T1000 (cell line): Measurements from ENCODE around the gene HMCES.
"Not testable (repeated sequence)": the region's sequence is repeated elsewhere in the genome, so short reads cannot be mapped to it uniquely, and the experiment has no call there.

ENCODE experiments used
- DNase-seq: peaks from one replicate; lab custom pipeline; 2025; ENCODE audit warnings: mixed read lengths; lab: John Stamatoyannopoulos, UW

Gene HMCES

DNA sequence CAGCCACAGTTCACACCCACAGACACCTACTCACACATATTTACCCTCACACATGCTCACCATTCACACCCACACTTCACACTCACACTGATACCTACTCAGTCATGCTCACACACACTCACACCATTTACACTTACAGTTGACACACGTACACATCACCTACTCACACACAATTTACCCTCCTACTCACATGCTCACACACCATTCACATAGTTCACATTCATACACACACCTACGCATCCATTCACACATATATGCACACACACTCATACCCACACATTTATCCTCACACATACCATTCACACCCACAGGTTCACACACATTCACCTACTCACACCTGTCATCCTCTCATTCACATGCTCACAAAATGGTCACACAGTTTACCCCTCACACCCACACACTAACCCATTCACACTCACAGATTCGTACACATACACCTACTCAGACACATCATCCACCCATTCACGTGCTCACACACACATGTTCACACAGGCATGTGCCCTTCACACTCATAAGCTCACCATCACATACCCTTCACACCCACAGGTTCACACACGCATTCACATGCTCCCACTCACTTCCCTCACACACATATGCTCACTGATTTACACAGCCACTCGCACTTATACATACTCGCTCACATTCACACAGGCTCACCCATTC is 42.3 kb downstream of the HMCES start:
- no peak for DNase-seq

DNA sequence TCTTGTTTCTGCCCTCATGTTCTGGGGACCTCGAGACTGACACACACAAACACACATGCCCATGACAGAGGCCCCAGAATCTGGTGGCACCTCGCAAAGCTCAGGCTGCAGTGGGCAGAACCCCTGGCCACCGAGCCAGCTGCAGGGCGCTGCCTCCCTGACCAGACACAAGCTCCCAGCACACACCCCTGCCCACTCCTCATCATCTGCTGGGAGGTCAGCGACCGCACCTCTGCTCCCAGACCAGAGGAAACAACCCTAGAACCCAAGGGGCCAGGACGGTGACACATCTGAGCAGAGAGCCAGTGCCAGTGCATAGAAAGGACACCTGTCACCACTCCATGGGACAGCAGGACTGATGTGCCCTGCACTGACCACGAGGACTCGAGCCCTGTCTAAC is 43.2 kb downstream of the HMCES start:
- DNase-seq, result no peak

GRCh38 chr3:129323651-129324294 is 45.1 kb downstream of the HMCES start:
- no peak for DNase-seq

- DNase-seq, result no peak
Measured at GRCh38 chr3:129324855-129325254, 46.2 kb downstream of the HMCES start.

GRCh38 chr3:129325383-129325782 is 46.7 kb downstream of the HMCES start:
- no peak for DNase-seq

DNA sequence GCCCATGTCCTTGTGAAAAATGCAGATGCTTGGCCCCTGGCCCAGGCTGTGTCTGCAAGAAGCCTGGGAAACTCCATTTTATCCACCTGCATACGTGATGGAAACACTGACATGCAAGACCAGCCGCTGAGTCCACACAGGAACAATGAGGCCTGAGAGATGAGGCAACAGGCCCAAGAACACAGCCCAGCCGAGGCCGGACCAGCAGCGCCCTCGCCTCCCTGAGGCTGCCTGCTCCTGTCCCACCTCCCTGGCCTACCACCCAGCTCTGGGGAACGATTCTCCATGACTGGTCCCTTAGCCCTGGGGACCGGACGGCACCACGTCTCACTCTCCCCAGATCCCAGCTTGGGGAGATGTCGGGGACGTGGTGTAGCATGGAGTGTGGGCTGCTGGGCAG is 47.5 kb downstream of the HMCES start:
- no peak for DNase-seq

GRCh38 chr3:129326595-129326994 is 47.9 kb downstream of the HMCES start:
- no peak for DNase-seq

- no peak for DNase-seq
Measured at GRCh38 chr3:129327510-129327909, 48.8 kb downstream of the HMCES start.

GRCh38 chr3:129329858-129330257 is 51.2 kb downstream of the HMCES start:
- no peak for DNase-seq

- no peak for DNase-seq
Measured at GRCh38 chr3:129330409-129330808, 51.7 kb downstream of the HMCES start.

DNA sequence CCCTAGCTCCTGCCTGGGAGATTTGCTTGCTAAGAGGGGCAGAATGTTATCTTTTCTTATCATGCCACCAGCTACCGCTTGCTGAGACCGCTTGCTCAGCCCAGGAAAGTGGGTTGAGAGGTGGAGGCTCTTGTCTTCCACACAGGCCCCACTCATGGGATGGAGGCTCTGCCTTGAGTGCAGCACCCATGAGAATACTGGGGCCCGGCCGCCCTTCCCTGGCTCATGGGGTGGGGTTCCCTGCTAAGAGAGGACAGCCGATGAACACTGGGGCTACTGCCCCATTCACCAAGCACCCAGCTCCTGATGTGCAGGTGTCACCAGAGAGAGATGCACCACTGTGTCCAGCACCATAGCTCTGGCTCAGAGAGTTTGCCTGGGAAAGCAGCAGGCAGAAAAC is 55.2 kb downstream of the HMCES start:
- no peak for DNase-seq

DNA sequence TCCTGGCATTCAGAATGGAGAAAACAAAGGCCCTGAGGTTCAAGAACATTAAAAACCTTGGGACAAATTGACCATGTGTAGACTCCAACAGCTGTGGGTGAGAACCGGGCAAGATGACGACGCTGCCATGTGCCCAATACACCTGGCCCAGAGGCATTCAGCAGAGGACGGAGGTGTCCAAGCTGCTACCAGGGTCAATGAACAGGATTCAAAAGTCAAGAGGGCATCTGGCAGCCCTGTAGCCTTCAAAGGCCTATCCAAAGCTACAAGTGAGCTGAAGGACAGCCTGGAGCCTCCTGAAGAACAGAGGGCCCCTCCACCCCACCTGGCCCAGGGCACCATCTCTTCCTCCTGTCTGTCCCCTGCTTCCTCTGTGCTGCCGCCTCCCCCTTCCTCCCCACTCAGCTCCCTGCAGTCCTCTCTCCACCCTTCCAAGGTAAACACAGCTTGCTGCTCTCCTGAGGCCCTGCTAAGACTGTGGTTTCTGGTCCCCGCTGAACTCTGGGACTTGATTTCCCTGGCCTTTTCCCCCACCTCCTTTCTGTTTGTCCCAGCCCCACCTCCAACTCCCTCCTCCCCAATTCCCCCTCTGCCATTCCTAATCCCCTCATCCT is 57.5 kb downstream of the HMCES start:
- DNase-seq, result no peak

- not testable (repeated sequence) for DNase-seq
Measured at GRCh38 chr3:129337719-129338118, 59.0 kb downstream of the HMCES start.

- not testable (repeated sequence) for DNase-seq
Measured at GRCh38 chr3:129339186-129339585, 60.5 kb downstream of the HMCES start.

- not testable (repeated sequence) for DNase-seq
Measured at GRCh38 chr3:129339833-129340232, 61.2 kb downstream of the HMCES start.

DNA sequence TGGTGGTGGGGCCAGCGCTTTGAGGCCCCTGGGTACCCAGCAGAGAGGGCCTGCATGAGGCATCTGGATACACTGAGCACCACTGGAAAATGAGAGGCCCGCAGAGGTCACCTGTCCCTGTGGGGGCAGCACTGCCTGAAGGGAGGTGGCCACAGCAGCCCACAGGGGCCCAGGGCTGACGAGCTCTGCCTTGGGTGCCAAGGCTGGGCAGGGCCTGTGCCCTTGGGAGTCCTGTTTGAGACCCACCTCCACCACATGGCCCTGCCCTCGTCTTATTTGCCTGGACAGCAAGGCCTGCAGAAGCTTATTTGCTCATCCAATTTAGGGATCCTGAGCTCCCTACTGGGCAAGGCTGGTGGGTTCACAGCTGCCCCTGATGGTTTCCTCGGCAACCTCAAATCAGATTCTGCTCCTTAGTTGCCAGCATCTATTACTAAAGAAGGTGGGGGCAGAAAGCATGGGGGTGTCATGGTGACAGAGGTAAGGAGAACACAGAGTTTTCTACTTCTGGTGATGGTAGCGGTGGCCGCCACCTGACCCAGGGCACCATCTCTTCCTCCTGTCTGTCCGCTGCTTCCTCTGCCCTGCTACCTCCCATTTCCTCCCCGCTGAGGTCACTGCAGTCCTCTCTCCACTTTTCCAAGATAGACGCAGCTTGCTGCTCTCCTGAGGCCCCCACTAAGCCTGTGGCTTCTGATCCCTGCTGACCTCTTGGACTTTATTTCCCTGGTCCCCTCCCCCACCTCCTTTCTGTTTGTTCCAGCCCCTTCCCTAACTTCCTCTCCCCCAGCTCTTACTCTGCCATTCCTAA is 62.9 kb downstream of the HMCES start:
- DNase-seq, result no peak

- DNase-seq, result no peak
Measured at GRCh38 chr3:129343643-129344360, 65.1 kb downstream of the HMCES start.

- no peak for DNase-seq
Measured at GRCh38 chr3:129344540-129345220, 66.0 kb downstream of the HMCES start.

GRCh38 chr3:129345281-129345680 is 66.6 kb downstream of the HMCES start:
- DNase-seq, result no peak

DNA sequence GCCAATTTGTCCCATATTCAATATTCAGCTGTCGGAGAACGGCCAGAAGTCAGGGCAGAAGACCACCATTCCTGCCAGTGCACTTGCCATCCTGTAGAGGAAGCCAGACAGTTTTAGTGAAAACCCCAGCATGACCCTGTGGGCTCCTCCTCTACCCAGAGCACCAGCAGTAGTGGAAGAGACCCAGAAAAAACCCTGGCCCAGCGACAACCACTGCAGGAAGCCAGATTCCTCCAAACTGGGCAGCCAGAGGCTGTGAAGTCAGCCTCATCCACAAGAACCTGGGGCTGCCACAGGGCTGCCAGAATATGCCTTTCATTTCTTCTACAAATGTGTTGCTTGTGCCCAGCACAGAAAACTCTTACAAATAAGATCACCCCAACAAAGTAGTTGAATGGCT is 67.3 kb downstream of the HMCES start:
- no peak for DNase-seq

- no peak for DNase-seq
Measured at GRCh38 chr3:129346695-129347457, 68.2 kb downstream of the HMCES start.
